Stimulated activated naive B cell treated with anti-CD40 and anti-IgM and Interleukin-4, amounts not matched to agents 10 μg/mL and 1 μg/mL and 100 μg/mL, for 72 hours (primary cell): ENCODE data around the gene RLN3.

Experiments used
- ATAC-seq, 2 donors: fragments of 150-1000 bp; cut with Tn5 transposase; replicated peaks; 2 replicates each; pipeline ENCODE4 v1.10.0; 2021; ENCODE audit warnings: moderate library complexity in 1 of 2
- DNase-seq: peaks from one replicate; pipeline ENCODE4 v3.0.0; 2021
- H3K27ac Mint-ChIP-seq: one replicate; pipeline ENCODE4 v1.8.0; 2022; ENCODE audit warnings: mild to moderate bottlenecking, mixed read lengths
- H3K27me3 Mint-ChIP-seq, 2 donors: one replicate each; pipeline ENCODE4 v1.8.0; 2022; ENCODE audit warnings: mixed read lengths in 2 of 2
- H3K36me3 Mint-ChIP-seq, 2 donors: one replicate each; pipeline ENCODE4 v1.8.0; 2022; ENCODE audit warnings: mixed read lengths in 2 of 2, mild to moderate bottlenecking in 1 of 2
- H3K4me1 Mint-ChIP-seq, 2 donors: one replicate each; pipeline ENCODE4 v1.8.0; 2022; ENCODE audit warnings: mixed read lengths in 2 of 2, mild to moderate bottlenecking in 1 of 2
- H3K4me3 Mint-ChIP-seq, 2 donors: one replicate each; pipeline ENCODE4 v1.8.0; 2022; ENCODE audit warnings: mild to moderate bottlenecking in 2 of 2, mixed read lengths in 2 of 2, moderate library complexity in 1 of 2
- H3K9me3 Mint-ChIP-seq, 2 donors: one replicate each; pipeline ENCODE4 v1.8.0; 2022; ENCODE audit warnings: mixed read lengths in 2 of 2, mild to moderate bottlenecking in 1 of 2

RLN3 gene

DNA sequence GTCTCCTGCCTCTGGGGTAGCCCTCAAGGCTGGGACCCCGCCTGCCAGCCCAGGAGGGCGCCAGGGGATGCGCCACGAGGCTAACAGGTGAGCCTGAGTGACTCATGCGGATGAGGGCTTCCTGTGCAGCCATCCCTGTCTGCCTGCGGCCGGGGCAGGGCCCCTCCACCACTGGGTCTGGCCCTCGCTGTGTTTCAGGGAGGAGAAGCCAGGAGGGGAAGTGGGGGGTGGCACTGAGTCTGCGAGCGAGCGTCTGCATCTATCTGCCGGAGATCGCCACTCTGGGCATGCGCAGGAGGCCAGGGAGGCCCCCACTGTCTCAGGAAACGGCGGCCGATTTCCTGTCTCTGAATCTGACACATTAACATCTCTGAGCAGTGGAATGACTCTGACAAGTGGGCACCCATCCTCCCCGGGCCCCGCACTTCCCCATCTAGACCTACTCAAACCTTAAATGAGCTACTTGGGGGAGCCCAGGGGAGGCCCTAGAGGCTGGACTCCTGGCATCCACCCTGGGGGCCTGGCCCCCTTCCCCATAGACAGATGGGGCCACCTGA is 41.5 kb upstream of the RLN3 start:
- Mint-ChIP-seq H3K4me3 (peak overlapping the region; percentile 71 to 78), H3K4me1 (peaks cover 29 to 65% of the 10 kb centered on the region in 2 donors), H3K36me3 (peaks cover 35 to 38% of the 10 kb centered on the region in 2 donors), H3K27ac (peak overlapping the region; percentile 99), H3K27me3 (no peaks in the 10 kb centered on the region), H3K9me3 (no peaks in the 10 kb centered on the region)
- ATAC-seq, result peak; percentile 91 to 92
- DNase-seq, result peak; percentile 96

GRCh38 chr19:13987101-13987890 is 40.7 kb upstream of the RLN3 start:
- peaks cover 35 to 36% of the 10 kb centered on the region in 2 donors for H3K36me3 Mint-ChIP-seq
- ATAC-seq (no peak), DNase-seq (no peak)
- H3K4me3 Mint-ChIP-seq, result peak overlapping the region; percentile 71 to 78
- H3K27me3 Mint-ChIP-seq, result no peaks in the 10 kb centered on the region
- H3K4me1 Mint-ChIP-seq, result peaks cover 25 to 59% of the 10 kb centered on the region in 2 donors
- peak overlapping the region; percentile 99 for H3K27ac Mint-ChIP-seq
- H3K9me3 Mint-ChIP-seq, result no peaks in the 10 kb centered on the region

GRCh38 chr19:13989487-13989886 is 38.5 kb upstream of the RLN3 start:
- Mint-ChIP-seq H3K4me3 (no peak overlapping the region), H3K4me1 (peaks cover 25 to 59% of the 10 kb centered on the region in 2 donors), H3K36me3 (peaks cover 36% of the 10 kb centered on the region in 2 donors)

DNA sequence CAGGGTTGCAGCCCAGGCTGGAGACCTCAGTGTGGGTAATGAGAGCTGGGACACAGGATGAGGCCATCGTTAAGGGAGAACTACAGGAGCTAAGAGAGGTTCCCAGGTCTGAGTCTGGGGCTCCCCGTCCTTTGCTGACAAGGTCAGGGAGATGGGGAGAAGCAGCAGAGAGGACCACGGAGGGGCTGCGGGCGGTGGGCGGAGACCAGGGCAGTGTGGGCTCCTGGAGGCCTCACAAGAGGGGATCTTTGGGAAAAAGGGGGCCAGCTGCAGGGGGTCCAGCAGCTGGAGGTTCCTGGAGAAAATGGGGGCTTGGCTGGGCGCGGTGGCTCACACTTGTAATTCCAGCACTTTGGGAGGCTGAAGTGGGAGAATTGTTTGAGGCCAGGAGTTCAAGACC is 37.9 kb upstream of the RLN3 start:
- DNase-seq (no peak), ATAC-seq (no peak)
- Mint-ChIP-seq H3K36me3 (peaks cover 36% of the 10 kb centered on the region in 2 donors), H3K27me3 (no peaks in the 10 kb centered on the region), H3K27ac (peak overlapping the region; percentile 66), H3K9me3 (no peaks in the 10 kb centered on the region), H3K4me3 (no peak overlapping the region), H3K4me1 (peaks cover 25 to 57% of the 10 kb centered on the region in 2 donors)

More at GRCh38 chr19:13989487-13989886, 38.5 kb upstream of the RLN3 start:
- peak overlapping the region; percentile 66 for H3K27ac Mint-ChIP-seq
- DNase-seq (no peak), ATAC-seq (no peak)
- no peaks in the 10 kb centered on the region for H3K9me3 Mint-ChIP-seq
- H3K27me3 Mint-ChIP-seq, result no peaks in the 10 kb centered on the region

DNA sequence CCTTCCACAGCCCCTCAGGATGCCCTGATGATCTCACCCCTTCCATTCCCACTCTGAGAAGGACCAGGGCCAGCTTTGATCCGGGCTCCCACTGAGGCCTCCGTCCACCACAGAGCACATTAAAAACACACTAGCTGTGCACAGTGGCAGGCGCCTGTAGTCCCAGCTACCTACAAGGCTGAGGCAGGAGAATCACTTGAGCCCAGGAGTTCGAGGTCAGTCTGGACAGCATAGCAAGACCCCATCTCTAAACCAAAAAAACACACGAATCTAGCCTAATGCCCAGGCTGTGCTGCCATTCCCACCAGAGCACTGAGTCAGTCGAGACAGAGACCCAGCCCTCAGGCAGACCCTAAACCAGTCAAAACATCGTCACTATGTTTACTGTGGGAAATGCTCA is 35.9 kb upstream of the RLN3 start:
- H3K4me1 Mint-ChIP-seq, result peaks cover 14 to 38% of the 10 kb centered on the region in 2 donors
- DNase-seq (no peak), ATAC-seq (no peak)
- peaks cover 33 to 36% of the 10 kb centered on the region in 2 donors for H3K36me3 Mint-ChIP-seq
- no peaks in the 10 kb centered on the region for H3K9me3 Mint-ChIP-seq
- H3K27ac Mint-ChIP-seq, result no peak overlapping the region
- H3K27me3 Mint-ChIP-seq, result no peaks in the 10 kb centered on the region
- no peak overlapping the region for H3K4me3 Mint-ChIP-seq

DNA sequence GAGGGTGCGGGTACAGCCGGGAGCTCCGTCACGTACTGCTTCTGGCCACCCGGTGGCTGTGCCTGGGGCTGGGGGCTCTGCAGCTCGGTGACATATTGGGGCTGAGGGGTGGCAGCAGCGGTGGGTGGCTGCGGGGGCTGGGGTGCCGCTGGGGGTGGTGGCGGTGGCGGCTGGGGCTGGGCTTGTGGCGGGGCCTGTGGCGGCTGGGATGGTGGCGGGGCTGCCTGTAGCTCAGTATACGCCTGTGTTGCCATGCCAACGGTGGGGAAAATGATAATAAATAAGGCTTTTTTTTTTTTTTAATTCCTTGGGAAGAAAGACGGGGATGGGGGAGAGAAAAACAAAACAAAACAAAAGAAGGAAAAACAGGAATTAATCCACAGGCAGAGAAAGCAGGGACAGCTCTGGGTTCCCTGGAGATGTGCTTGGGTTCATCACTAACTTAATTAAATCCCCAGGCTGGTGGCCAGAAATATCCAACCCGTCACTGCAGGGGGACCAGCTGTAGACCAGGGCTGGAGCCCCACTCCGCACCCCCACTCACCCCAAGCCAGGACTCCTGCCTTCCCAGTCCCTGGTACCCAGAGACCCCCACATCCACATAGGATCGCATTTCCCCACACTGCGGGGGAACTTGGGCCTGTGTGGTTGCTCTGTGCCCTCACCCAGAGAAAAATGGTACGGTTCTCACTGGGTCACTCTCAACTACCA is 34.2 kb upstream of the RLN3 start:
- no peak for ATAC-seq
- Mint-ChIP-seq H3K36me3 (peaks cover 32 to 42% of the 10 kb centered on the region in 2 donors), H3K4me3 (no peak overlapping the region), H3K27ac (no peak overlapping the region), H3K9me3 (peaks cover under 1 to 1% of the 10 kb centered on the region in 2 donors), H3K4me1 (peaks cover 9 to 20% of the 10 kb centered on the region in 2 donors), H3K27me3 (no peaks in the 10 kb centered on the region)
- DNase-seq, result no peak

GRCh38 chr19:13995017-13995728 is 32.8 kb upstream of the RLN3 start:
- no peak for DNase-seq
- Mint-ChIP-seq H3K4me1 (peaks cover 1 to 7% of the 10 kb centered on the region in 2 donors), H3K4me3 (no peak overlapping the region), H3K36me3 (peaks cover 19 to 34% of the 10 kb centered on the region in 2 donors), H3K27me3 (no peaks in the 10 kb centered on the region), H3K9me3 (peaks cover 3 to 4% of the 10 kb centered on the region in 2 donors), H3K27ac (no peak overlapping the region)
- ATAC-seq, result no peak

DNA sequence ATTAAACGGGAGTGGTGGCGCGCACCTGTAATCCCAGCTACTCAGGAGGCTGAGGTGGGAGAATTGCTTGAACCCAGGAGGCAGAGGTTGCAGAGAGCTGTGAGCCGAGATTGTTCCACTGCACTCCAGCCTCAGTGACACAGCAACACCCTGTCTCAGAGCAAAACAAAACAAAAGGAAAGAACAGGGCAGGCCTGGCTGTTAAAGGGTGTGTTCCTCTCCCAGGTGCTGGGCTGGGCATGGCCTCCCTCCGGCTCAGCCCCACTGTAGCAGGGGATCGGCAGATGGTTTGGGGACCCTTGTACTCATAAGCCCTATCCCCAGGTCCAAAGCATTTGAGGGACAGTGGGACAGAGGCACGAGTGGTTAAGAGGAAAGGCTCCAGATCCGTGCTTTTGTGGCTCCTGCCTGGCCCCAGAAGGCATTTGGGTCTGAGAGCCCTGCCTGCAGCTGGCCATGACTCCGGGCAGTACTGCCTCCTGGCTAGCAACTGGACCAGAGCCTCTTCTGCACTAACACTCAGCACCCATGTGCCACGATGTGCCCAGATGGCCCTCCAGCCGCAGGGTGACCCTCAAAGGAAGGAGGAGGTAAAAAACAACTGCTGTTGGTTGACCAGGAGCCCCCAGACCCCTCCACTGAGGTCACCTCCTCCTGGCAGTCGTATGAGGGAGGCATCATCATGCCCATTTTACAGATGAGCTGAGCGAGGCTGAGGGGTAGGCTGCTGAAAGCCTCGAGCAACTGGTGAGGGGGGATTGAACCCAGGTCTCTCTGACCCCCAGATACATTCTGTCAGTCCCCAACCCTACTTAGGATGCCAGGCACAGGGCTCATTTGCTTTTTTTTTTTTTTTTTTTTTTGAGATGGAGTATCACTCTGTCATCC is 31.8 kb upstream of the RLN3 start:
- Mint-ChIP-seq H3K9me3 (peaks cover 3 to 4% of the 10 kb centered on the region in 2 donors), H3K27ac (no peak overlapping the region), H3K27me3 (no peaks in the 10 kb centered on the region), H3K4me3 (no peak overlapping the region), H3K36me3 (peaks cover 14 to 31% of the 10 kb centered on the region in 2 donors), H3K4me1 (peaks cover 7 to 12% of the 10 kb centered on the region in 2 donors)
- DNase-seq (no peak), ATAC-seq (no peak)

DNA sequence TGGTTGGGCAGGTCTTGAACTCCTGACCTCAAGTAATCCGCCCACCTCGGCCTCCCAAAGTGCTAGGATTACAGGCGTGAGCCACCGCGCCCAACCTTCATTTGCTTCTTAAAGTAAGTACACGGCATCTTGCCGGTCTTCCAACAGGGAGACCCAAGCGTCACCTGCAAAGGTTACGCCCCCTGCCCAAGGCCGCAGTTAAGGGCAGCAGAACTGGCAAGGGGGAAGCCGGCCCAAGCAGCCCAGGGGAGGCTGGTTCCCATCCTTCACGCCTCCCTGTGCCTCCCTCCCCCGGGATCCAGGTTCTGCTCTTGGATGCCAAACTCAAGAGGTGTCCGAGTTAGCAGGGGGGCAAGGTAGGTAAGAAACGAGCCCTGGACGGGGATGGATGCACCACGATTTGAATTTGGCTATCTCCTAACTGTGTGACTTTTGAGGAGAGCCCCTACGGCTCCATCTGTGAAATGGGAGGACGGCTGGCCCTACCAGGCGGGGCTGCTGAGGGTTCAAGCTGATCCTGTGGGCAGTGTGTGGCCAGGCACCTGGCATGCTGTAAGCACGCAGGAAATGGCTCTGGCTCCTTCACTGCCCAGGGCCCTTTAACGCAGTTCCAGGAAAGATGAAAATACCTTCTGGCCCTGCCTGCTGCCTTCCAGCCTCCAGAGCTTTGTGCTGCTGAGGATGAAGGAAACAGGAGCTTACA is 30.9 kb upstream of the RLN3 start:
- H3K27ac Mint-ChIP-seq, result no peak overlapping the region
- H3K4me3 Mint-ChIP-seq, result no peak overlapping the region
- H3K36me3 Mint-ChIP-seq, result peaks cover 10 to 27% of the 10 kb centered on the region in 2 donors
- H3K27me3 Mint-ChIP-seq, result no peaks in the 10 kb centered on the region
- no peak for DNase-seq
- H3K4me1 Mint-ChIP-seq, result peaks cover 9 to 18% of the 10 kb centered on the region in 2 donors
- H3K9me3 Mint-ChIP-seq, result peaks cover 3 to 4% of the 10 kb centered on the region in 2 donors
- no peak for ATAC-seq

DNA sequence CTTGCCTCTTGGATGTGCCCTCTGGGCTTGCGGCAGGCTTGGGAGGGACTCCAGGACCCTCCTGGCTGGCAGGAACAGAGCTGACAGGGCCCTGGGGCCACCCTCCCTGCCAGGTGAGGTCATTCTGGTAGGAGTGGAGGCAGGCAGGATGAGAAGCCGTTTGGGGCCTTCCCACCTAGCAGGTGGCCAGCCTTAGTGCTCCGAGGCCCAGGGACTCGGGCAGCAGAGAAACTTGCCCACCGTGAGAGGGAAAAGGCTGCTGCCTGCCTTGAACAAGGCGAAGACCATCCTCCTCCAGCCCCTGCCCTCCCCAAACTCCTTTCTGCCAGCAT is 30.4 kb upstream of the RLN3 start:
- Mint-ChIP-seq H3K4me3 (no peak overlapping the region), H3K27me3 (no peaks in the 10 kb centered on the region), H3K4me1 (peaks cover 11 to 23% of the 10 kb centered on the region in 2 donors), H3K9me3 (peaks cover 3 to 4% of the 10 kb centered on the region in 2 donors), H3K27ac (peak overlapping the region; percentile 51), H3K36me3 (peaks cover 5 to 22% of the 10 kb centered on the region in 2 donors)
- no peak for DNase-seq
- ATAC-seq, result no peak

- Mint-ChIP-seq H3K9me3 (peaks cover 3 to 4% of the 10 kb centered on the region in 2 donors), H3K4me3 (no peak overlapping the region), H3K36me3 (peaks cover 2 to 19% of the 10 kb centered on the region in 2 donors), H3K27me3 (no peaks in the 10 kb centered on the region), H3K27ac (no peak overlapping the region), H3K4me1 (peaks cover 18 to 31% of the 10 kb centered on the region in 2 donors)
- ATAC-seq (no peak), DNase-seq (no peak)
Observed at GRCh38 chr19:13998426-13998825, 29.5 kb upstream of the RLN3 start.

DNA sequence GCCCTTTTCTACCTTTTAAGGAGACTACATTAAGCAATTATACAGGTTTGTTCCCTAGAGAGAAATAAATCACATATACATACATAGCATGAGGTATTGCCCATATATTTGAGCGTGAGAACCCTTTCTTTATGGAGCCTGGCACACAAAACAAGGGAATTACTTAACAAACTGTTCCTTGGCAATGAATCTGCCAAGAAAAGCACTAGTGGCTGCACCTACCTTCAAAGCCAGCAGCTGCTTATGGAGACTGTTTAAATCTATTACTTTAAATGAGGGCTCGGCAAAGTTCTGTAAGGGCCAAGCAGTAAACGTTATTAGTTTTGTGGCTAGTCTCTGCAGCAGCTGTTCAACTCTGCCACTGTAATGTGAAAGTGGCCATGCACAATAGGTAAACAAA is 28.9 kb upstream of the RLN3 start:
- H3K27ac Mint-ChIP-seq, result no peak overlapping the region
- no peak overlapping the region for H3K4me3 Mint-ChIP-seq
- ATAC-seq (no peak), DNase-seq (no peak)
- H3K4me1 Mint-ChIP-seq, result peaks cover 22 to 35% of the 10 kb centered on the region in 2 donors
- no peaks in the 10 kb centered on the region for H3K27me3 Mint-ChIP-seq
- H3K9me3 Mint-ChIP-seq, result peaks cover 3 to 4% of the 10 kb centered on the region in 2 donors
- peaks cover 2 to 19% of the 10 kb centered on the region in 2 donors for H3K36me3 Mint-ChIP-seq
